ENCODE data around the gene STARD3. TPM values are rescaled to one million over a fixed set of nuclear protein-coding genes. Genes with fewer than 3 reads are reported as not detected.

Gene STARD3
- total RNA-seq, 2 donors from 2014 or later: 60.3 to 60.5 TPM

- DNase-seq: no peak
- no peak for TF ChIP-seq CTCF (conservative IDR thresholded peaks at IDR 0.05)
- H3K27me3 ChIP-seq (ENCODE audit: control insufficient read depth, insufficient read depth, low read length, poor library complexity, severe bottlenecking): peaks cover 100% of the 10 kb centered on the region
Measured at GRCh38 chr17:39611401-39612112, 25.4 kb upstream of the STARD3 start.

GRCh38 chr17:39612291-39612894 is 24.6 kb upstream of the STARD3 start:
- Histone ChIP-seq H3K9ac (ENCODE audit: extremely low read depth, low read length, poor library complexity, severe bottlenecking) (no peak overlapping the region), H3K9me3 (ENCODE audit: control insufficient read depth, low read length) (no peaks in the 10 kb centered on the region), H3K4me3 (ENCODE audit: low read length) (no peak overlapping the region), H3K36me3 (ENCODE audit: control insufficient read depth, insufficient read depth, low read length) (no peaks in the 10 kb centered on the region), H3K27me3 (ENCODE audit: control insufficient read depth, insufficient read depth, low read length, poor library complexity, severe bottlenecking) (peaks cover 100% of the 10 kb centered on the region), H3K27ac (ENCODE audit: low read depth, low read length) (no peak overlapping the region), H3K4me1 (ENCODE audit: control insufficient read depth, insufficient read depth, low read length) (no peaks in the 10 kb centered on the region)
- Mint-ChIP-seq H3K9me3 (no peaks in the 10 kb centered on the region), H3K36me3 (ENCODE audit: low read depth) (no peaks in the 10 kb centered on the region), H3K4me1 (no peaks in the 10 kb centered on the region), H3K27ac (no peak overlapping the region), H3K4me3 (no peak overlapping the region), H3K27me3 (ENCODE audit: insufficient read depth) (peaks cover 98% of the 10 kb centered on the region)
- DNase-seq: no peak
- WGBS, 2 experiments (ENCODE audit: insufficient coverage in 1 of 2, insufficient read length in 1 of 2): 78 to 85% methylated on average over 5 to 20 of the region's 22 CpGs
- TF ChIP-seq CTCF (conservative IDR thresholded peaks at IDR 0.05): no peak

More at GRCh38 chr17:39611401-39612112, 25.4 kb upstream of the STARD3 start:
- Histone ChIP-seq H3K27ac (ENCODE audit: low read depth, low read length) (no peak overlapping the region), H3K36me3 (ENCODE audit: control insufficient read depth, insufficient read depth, low read length) (no peaks in the 10 kb centered on the region), H3K9me3 (ENCODE audit: control insufficient read depth, low read length) (no peaks in the 10 kb centered on the region), H3K4me3 (ENCODE audit: low read length) (no peak overlapping the region), H3K4me1 (ENCODE audit: control insufficient read depth, insufficient read depth, low read length) (no peaks in the 10 kb centered on the region), H3K9ac (ENCODE audit: extremely low read depth, low read length, poor library complexity, severe bottlenecking) (no peak overlapping the region)
- Mint-ChIP-seq H3K4me3 (no peak overlapping the region), H3K4me1 (no peaks in the 10 kb centered on the region), H3K9me3 (no peaks in the 10 kb centered on the region), H3K27me3 (ENCODE audit: insufficient read depth) (peaks cover 98% of the 10 kb centered on the region), H3K27ac (no peak overlapping the region), H3K36me3 (ENCODE audit: low read depth) (no peaks in the 10 kb centered on the region)
- 88 to 96% methylated on average over 8 to 9 of the region's 9 CpGs for WGBS, 2 experiments (ENCODE audit: insufficient coverage in 1 of 2, insufficient read length in 1 of 2)

GRCh38 chr17:39612935-39613464 is 23.9 kb upstream of the STARD3 start:
- Histone ChIP-seq H3K4me3 (ENCODE audit: low read length) (no peak overlapping the region), H3K4me1 (ENCODE audit: control insufficient read depth, insufficient read depth, low read length) (no peaks in the 10 kb centered on the region), H3K27ac (ENCODE audit: low read depth, low read length) (no peak overlapping the region), H3K9me3 (ENCODE audit: control insufficient read depth, low read length) (no peaks in the 10 kb centered on the region), H3K36me3 (ENCODE audit: control insufficient read depth, insufficient read depth, low read length) (no peaks in the 10 kb centered on the region), H3K27me3 (ENCODE audit: control insufficient read depth, insufficient read depth, low read length, poor library complexity, severe bottlenecking) (peaks cover 98% of the 10 kb centered on the region), H3K9ac (ENCODE audit: extremely low read depth, low read length, poor library complexity, severe bottlenecking) (no peak overlapping the region)
- Mint-ChIP-seq H3K9me3 (no peaks in the 10 kb centered on the region), H3K4me1 (no peaks in the 10 kb centered on the region), H3K4me3 (no peak overlapping the region), H3K36me3 (ENCODE audit: low read depth) (no peaks in the 10 kb centered on the region), H3K27ac (no peak overlapping the region), H3K27me3 (ENCODE audit: insufficient read depth) (peaks cover 97% of the 10 kb centered on the region)
- TF ChIP-seq CTCF (conservative IDR thresholded peaks at IDR 0.05): no peak
- no peak for DNase-seq
- 78 to 86% methylated on average over 7 of the region's 7 CpGs for WGBS, 2 experiments (ENCODE audit: insufficient coverage in 1 of 2, insufficient read length in 1 of 2)
